Hematopoietic multipotent progenitor cell treated with erythropoietin and hydrocortisone succinate and interleukin-3 and kit ligand, for 4 days (in vitro differentiated cells): ENCODE measurements around the gene SEC16A.
"Not testable (repeated sequence)": the region's sequence is repeated elsewhere in the genome, so short reads cannot be mapped to it uniquely, and the experiment has no call there.

Experiments used
- DNase-seq: peaks from one replicate; pipeline ENCODE4 v3.0.0-alpha.2; 2015

Gene SEC16A

GRCh38 chr9:136421791-136422190 is 61.0 kb downstream of the SEC16A start:
- no peak for DNase-seq

GRCh38 chr9:136419092-136419420 is 63.8 kb downstream of the SEC16A start:
- DNase-seq: no peak

- no peak for DNase-seq
Measured at GRCh38 chr9:136418182-136419091, 64.4 kb downstream of the SEC16A start.

- no peak for DNase-seq
Measured at GRCh38 chr9:136416914-136417313, 65.9 kb downstream of the SEC16A start.

GRCh38 chr9:136416427-136416826 is 66.4 kb downstream of the SEC16A start:
- DNase-seq: no peak

GRCh38 chr9:136412962-136413361 is 69.9 kb downstream of the SEC16A start:
- no peak for DNase-seq

GRCh38 chr9:136411378-136411777 is 71.5 kb downstream of the SEC16A start:
- peak; percentile 17 for DNase-seq

- DNase-seq: peak; percentile 96
Measured at GRCh38 chr9:136410500-136411287, 72.1 kb downstream of the SEC16A start, which contains the start of the genes ENTR1 and PMPCA. Gene ENTR1 (minus strand): TSS chr9:136410614. CDS start chr9:136410397, 217 bp downstream. Gene PMPCA (plus strand): TSS chr9:136410658. CDS start chr9:136410669, 11 bp downstream.

- DNase-seq: peak; percentile 68
Measured at GRCh38 chr9:136409557-136410455, 73.0 kb downstream of the SEC16A start.

- DNase-seq: no peak
Measured at GRCh38 chr9:136407911-136408310, 74.9 kb downstream of the SEC16A start.

GRCh38 chr9:136407061-136407460 is 75.8 kb downstream of the SEC16A start:
- not testable (repeated sequence) for DNase-seq

- DNase-seq: peak; percentile 21
Measured at GRCh38 chr9:136405904-136406303, 76.9 kb downstream of the SEC16A start.

- no peak for DNase-seq
Measured at GRCh38 chr9:136405481-136405880, 77.4 kb downstream of the SEC16A start.

GRCh38 chr9:136404801-136405136 is 78.1 kb downstream of the SEC16A start:
- no peak for DNase-seq

- no peak for DNase-seq
Measured at GRCh38 chr9:136403915-136404800, 78.7 kb downstream of the SEC16A start.

- no peak for DNase-seq
Measured at GRCh38 chr9:136403538-136403914, 79.3 kb downstream of the SEC16A start.

- DNase-seq: no peak
Measured at GRCh38 chr9:136402067-136402466, 80.8 kb downstream of the SEC16A start.

GRCh38 chr9:136401173-136401922 is 81.5 kb downstream of the SEC16A start:
- no peak for DNase-seq

- peak; percentile 95 for DNase-seq
Measured at GRCh38 chr9:136400038-136400834, 82.6 kb downstream of the SEC16A start, which contains the start of gene SNAPC4. Gene SNAPC4 (minus strand): TSS chr9:136400170. CDS start chr9:136398428, 1,742 bp downstream.
